Neural crest cell (in vitro differentiated cells): ENCODE data around the gene MRGPRD. TPM values are rescaled to one million over a fixed set of nuclear protein-coding genes. Genes with fewer than 3 reads are reported as not detected.

Source experiments
- DNase-seq: peaks from one replicate; pipeline ENCODE4 v3.0.0; 2021; ENCODE audit warnings: low read depth, mixed read lengths, low spot score
- H3K27ac Mint-ChIP-seq: one replicate; pipeline ENCODE4 v1.8.0; 2021; ENCODE audit warnings: mild to moderate bottlenecking, mixed read lengths; ENCODE audit not compliant: unreplicated experiment
- H3K27me3 Mint-ChIP-seq: 2 replicates; pipeline ENCODE4 v1.8.0; 2021; ENCODE audit warnings: low read depth, mild to moderate bottlenecking, mixed read lengths
- H3K36me3 Mint-ChIP-seq: 2 replicates; pipeline ENCODE4 v1.8.0; 2021; ENCODE audit warnings: low read depth, mild to moderate bottlenecking, mixed read lengths
- H3K4me1 Mint-ChIP-seq: 2 replicates; pipeline ENCODE4 v1.8.0; 2021; ENCODE audit warnings: mixed read lengths
- H3K4me3 Mint-ChIP-seq: one replicate; pipeline ENCODE4 v1.8.0; 2021; ENCODE audit warnings: mild to moderate bottlenecking, mixed read lengths
- H3K9me3 Mint-ChIP-seq: 2 replicates; pipeline ENCODE4 v1.8.0; 2021; ENCODE audit warnings: mixed read lengths
- total RNA-seq: library from RNA; stranded (reverse); gene quantifications from 2 replicates; pipeline ENCODE4 v1.2.1, GENCODE V29; 2021
- TF ChIP-seq, protein P1 (sequence below): fragments of 200-600 bp; sonication (generic); conservative IDR thresholded peaks from 2 replicates; pipeline ENCODE4 v1.5.0; 2021; ENCODE audit warnings: antibody characterized with exemption, mild to moderate bottlenecking

Gene MRGPRD
- total RNA-seq, 1 donor from 2014 or later: not detected

GRCh38 chr11:68962527-68963250 lies 18.1 kb downstream of the MRGPRD start:
- Mint-ChIP-seq H3K27me3 (no peaks in the 10 kb centered on the region), H3K4me1 (no peaks in the 10 kb centered on the region), H3K4me3 (no peak overlapping the region), H3K9me3 (no peaks in the 10 kb centered on the region), H3K36me3 (no peaks in the 10 kb centered on the region), H3K27ac (peak overlapping the region; percentile 35)
- DNase-seq: no peak
- TF ChIP-seq, protein P1, sequence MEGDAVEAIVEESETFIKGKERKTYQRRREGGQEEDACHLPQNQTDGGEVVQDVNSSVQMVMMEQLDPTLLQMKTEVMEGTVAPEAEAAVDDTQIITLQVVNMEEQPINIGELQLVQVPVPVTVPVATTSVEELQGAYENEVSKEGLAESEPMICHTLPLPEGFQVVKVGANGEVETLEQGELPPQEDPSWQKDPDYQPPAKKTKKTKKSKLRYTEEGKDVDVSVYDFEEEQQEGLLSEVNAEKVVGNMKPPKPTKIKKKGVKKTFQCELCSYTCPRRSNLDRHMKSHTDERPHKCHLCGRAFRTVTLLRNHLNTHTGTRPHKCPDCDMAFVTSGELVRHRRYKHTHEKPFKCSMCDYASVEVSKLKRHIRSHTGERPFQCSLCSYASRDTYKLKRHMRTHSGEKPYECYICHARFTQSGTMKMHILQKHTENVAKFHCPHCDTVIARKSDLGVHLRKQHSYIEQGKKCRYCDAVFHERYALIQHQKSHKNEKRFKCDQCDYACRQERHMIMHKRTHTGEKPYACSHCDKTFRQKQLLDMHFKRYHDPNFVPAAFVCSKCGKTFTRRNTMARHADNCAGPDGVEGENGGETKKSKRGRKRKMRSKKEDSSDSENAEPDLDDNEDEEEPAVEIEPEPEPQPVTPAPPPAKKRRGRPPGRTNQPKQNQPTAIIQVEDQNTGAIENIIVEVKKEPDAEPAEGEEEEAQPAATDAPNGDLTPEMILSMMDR: no peak

DNA sequence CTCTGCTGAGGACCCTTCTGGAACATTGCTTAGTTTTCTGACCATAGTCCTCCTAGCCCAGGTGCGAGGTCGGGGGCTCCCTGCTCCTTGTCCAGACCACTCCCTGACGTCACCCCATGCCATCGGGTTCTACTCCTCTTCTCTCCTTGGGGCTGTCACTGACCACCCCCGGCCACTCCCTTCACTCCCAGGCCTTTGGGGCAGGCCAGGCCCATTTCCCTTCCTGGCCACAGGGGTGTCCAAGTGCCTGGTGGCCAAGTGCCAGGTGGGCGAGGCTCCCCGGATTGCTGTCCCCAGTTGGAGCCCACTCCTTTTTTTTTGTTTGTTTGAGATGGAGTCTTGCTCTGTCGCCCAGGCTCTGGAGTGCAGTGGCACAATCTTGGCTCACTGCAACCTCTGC lies 19.5 kb downstream of the MRGPRD start:
- no peaks in the 10 kb centered on the region for H3K4me1 Mint-ChIP-seq
- DNase-seq: no peak
- no peak overlapping the region for H3K27ac Mint-ChIP-seq
- no peaks in the 10 kb centered on the region for H3K9me3 Mint-ChIP-seq
- H3K4me3 Mint-ChIP-seq: no peak overlapping the region
- no peaks in the 10 kb centered on the region for H3K27me3 Mint-ChIP-seq
- H3K36me3 Mint-ChIP-seq: no peaks in the 10 kb centered on the region
- TF ChIP-seq, protein P1: no peak

DNA sequence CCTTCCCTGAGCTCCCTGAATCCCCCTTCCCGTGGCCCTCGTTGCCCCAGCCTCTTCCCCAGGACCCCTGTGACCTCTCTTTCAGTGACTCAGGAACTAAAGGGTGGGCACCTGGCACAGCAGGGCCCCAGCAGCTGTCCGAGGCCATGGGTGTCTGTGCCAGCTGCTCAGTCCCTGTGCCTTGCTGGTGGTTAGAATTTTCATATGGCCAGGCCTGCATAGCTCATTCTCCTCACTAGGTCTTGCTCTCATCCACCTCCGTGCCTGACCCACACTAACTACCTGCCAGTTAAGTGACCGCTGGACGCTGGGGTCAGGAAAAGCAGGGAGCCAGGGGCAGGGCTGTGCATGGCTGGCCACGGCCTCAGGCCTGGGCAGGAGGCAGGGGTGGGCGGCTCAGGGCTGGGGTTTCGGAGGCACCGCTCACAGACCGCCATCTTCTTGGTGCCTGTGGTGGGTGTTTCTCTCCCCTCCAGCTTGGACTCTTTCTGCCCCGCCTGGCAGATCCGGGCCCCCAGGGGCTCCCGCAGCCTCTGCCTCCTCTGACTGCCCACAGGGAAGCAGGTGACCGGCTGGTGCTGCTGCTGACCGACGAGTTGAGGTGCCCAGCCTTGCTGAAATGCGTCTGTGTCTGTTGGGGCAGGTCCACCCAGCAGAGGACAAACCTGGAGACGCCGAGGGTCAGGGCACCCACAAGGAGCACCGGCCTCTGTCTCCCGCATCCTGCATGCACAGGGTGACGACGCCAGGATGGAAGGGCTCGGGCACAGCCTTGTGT lies 20.3 kb downstream of the MRGPRD start:
- Mint-ChIP-seq H3K4me1 (peaks cover under 1% of the 10 kb centered on the region), H3K27ac (no peak overlapping the region), H3K27me3 (no peaks in the 10 kb centered on the region), H3K4me3 (no peak overlapping the region), H3K9me3 (no peaks in the 10 kb centered on the region), H3K36me3 (no peaks in the 10 kb centered on the region)
- TF ChIP-seq, protein P1: no peak
- no peak for DNase-seq

DNA sequence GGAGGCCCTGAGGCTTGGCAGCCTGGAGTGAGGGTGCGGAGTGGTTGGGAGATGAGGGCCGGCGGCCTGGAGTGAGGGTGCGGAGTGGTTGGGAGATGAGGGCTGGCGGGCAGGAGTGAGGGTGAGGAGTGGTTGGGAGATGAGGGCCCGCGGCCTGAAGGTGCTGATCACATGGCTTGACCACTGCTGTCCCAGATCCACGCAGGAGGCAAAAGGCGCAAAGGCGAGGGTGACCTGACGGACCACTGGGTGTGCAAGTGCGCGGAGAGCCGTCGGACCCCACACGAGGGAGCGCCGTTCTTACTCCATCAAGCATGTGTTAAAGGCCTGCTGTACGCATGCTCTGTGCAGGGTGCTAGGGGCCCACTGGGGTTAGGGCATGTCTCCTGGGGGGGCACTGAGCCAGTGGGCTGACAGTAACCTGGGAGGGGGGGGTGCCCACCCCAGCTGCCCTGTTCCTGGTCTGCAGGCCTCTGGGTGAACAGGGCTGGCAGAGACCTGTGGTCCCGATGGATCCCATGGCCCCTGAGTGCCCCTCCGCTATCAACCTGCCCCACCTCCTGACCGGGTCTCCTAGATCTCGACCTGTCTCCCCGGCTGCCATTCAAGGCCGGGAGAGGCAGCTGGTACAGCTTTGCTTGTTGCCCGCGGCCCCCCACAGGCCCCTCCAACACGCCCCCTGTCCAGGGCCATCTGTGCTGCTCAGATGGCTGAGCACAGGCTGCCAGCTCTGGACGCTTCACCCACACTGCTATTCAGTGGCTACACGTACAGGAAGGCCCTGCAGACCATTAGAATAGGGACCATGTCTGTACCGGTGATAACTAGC lies 21.1 kb downstream of the MRGPRD start:
- no peaks in the 10 kb centered on the region for H3K36me3 Mint-ChIP-seq
- TF ChIP-seq, protein P1: no peak
- H3K4me1 Mint-ChIP-seq: peaks cover 4% of the 10 kb centered on the region
- no peak overlapping the region for H3K4me3 Mint-ChIP-seq
- H3K27ac Mint-ChIP-seq: peak overlapping the region; percentile 62
- no peaks in the 10 kb centered on the region for H3K9me3 Mint-ChIP-seq
- no peak for DNase-seq
- no peaks in the 10 kb centered on the region for H3K27me3 Mint-ChIP-seq

GRCh38 chr11:68958211-68958610 lies 22.6 kb downstream of the MRGPRD start:
- TF ChIP-seq, protein P1: no peak
- H3K9me3 Mint-ChIP-seq: no peaks in the 10 kb centered on the region
- H3K27ac Mint-ChIP-seq: no peak overlapping the region
- no peak for DNase-seq
- H3K36me3 Mint-ChIP-seq: no peaks in the 10 kb centered on the region
- peaks cover 4% of the 10 kb centered on the region for H3K4me1 Mint-ChIP-seq
- no peak overlapping the region for H3K4me3 Mint-ChIP-seq
- H3K27me3 Mint-ChIP-seq: no peaks in the 10 kb centered on the region
